K562 (cell line): ENCODE results near the gene MFNG. TPM values are rescaled to one million over a fixed set of nuclear protein-coding genes. Genes with fewer than 3 reads are reported as not detected.

ENCODE experiments used
- ATAC-seq: fragments of 200-7000 bp; cut with Tn5 transposase; 3 replicates; pipeline ENCODE4 v1.9.1; 2020; ENCODE audit warnings: moderate library complexity
- BruUV-seq: library from RNA; stranded (reverse); fragments of 400-500 nt; replicated peaks from 2 replicates; lab custom pipeline; 2021; lab: Mats Ljungman, UMichigan
- CTCF ChIA-PET: fragments of 300-600 bp; formaldehyde crosslinking; extraction: SDS; loops from one replicate; lab custom pipeline; 2021; ENCODE audit warnings: low intra/inter-chr PET ratio; lab: Yijun Ruan, JAX
- POLR2A ChIA-PET: fragments of 300-600, 350-650 bp; sonication (Branson Sonifier 250); formaldehyde crosslinking; extraction: SDS; loops from one replicate; lab custom pipeline; 2021; ENCODE audit warnings: antibody characterized with exemption, inconsistent platforms; lab: Yijun Ruan, JAX
- DNase-seq, 4 experiments: peaks; one replicate each; pipeline versions ENCODE4 v3.0.0 to v3.0.0-alpha.2; 2011 to 2018; ENCODE audit warnings: low spot score in 3 of 4, mixed read lengths in 3 of 4; ENCODE audit errors: extremely low read depth in 1 of 4
- FAIRE-seq: peaks from 2 replicates; lab custom pipeline; 2011; peaks lifted over from hg19 to GRCh38; lab: Jason Lieb, UNC
- H2AFZ ChIP-seq: 2 replicates; pipeline ENCODE4 v1.6.0; 2011; ENCODE audit warnings: low read depth, low read length, control low read depth, inconsistent platforms
- H3K27ac ChIP-seq: fragments of 200-600 bp; 3 replicates; pipeline ENCODE4 v1.8.0; 2011; ENCODE audit warnings: low read depth, mild to moderate bottlenecking, control low read depth, inconsistent platforms, low read length, moderate library complexity, mixed read lengths; ENCODE audit errors: extremely low read depth
- H3K27me3 ChIP-seq, 2 experiments: fragments of 300-600 bp in 1 of 2; 2 replicates in 1 of 2; 3 replicates in 1 of 2; pipeline versions ENCODE4 v1.6.0 to v1.8.0; 2011; ENCODE audit warnings: inconsistent platforms in 2 of 2, low read length in 2 of 2, mild to moderate bottlenecking in 1 of 2, mixed read lengths in 1 of 2, moderate library complexity in 1 of 2; ENCODE audit not compliant: control insufficient read depth in 2 of 2, insufficient read depth in 2 of 2
- H3K36me3 ChIP-seq: fragments of 300-600 bp; 3 replicates; pipeline ENCODE4 v1.8.0; 2011; ENCODE audit warnings: mild to moderate bottlenecking, low read length, inconsistent platforms; ENCODE audit not compliant: control insufficient read depth, insufficient read depth
- H3K4me1 ChIP-seq, 2 experiments: fragments of 200-600 bp in 1 of 2; replicated peaks in 1 of 2; 2 replicates in 1 of 2; 3 replicates in 1 of 2; pipeline versions ENCODE4 v1.5.1 to v1.8.0; 2011; ENCODE audit warnings: inconsistent platforms in 2 of 2, low read length in 2 of 2, mild to moderate bottlenecking in 1 of 2, mixed read lengths in 1 of 2, moderate library complexity in 1 of 2; ENCODE audit not compliant: control insufficient read depth in 2 of 2, insufficient read depth in 2 of 2
- H3K4me2 ChIP-seq: 2 replicates; pipeline ENCODE4 v1.6.1; 2011; ENCODE audit warnings: low read length, control low read depth, inconsistent platforms, mixed read lengths; ENCODE audit not compliant: insufficient read depth
- H3K4me3 ChIP-seq: fragments of 200-600 bp; sonication (generic), shearing (Covaris generic); 2 replicates; pipeline ENCODE4 v1.5.1; 2016; ENCODE audit warnings: control low read depth, inconsistent platforms
- H3K79me2 ChIP-seq: fragments of 200-600 bp; 3 replicates; pipeline ENCODE4 v1.8.0; 2011; ENCODE audit warnings: low read length, inconsistent platforms; ENCODE audit not compliant: control insufficient read depth, insufficient read depth
- H3K9ac ChIP-seq, 2 experiments: 2 replicates each; pipeline versions ENCODE4 v1.6.0 to v1.6.1; 2011; ENCODE audit warnings: low read depth in 2 of 2, low read length in 2 of 2, control low read depth in 1 of 2, inconsistent platforms in 1 of 2, mild to moderate bottlenecking in 1 of 2, mixed read lengths in 1 of 2; ENCODE audit not compliant: insufficient read depth in 1 of 2
- H3K9me1 ChIP-seq: one replicate; pipeline ENCODE4 v1.6.0; 2011; ENCODE audit warnings: inconsistent platforms, mild to moderate bottlenecking, low read length, moderate library complexity; ENCODE audit not compliant: control insufficient read depth, insufficient read depth
- H3K9me3 ChIP-seq: replicated peaks from 2 replicates; pipeline ENCODE4 v1.5.1; 2011; ENCODE audit warnings: low read depth, low read length, inconsistent platforms; ENCODE audit not compliant: control insufficient read depth, insufficient read depth
- H4K20me1 ChIP-seq: replicated peaks from 2 replicates; pipeline ENCODE4 v1.6.1; 2011; ENCODE audit warnings: low read length, inconsistent platforms, mixed read lengths; ENCODE audit not compliant: control insufficient read depth, insufficient read depth
- BRF1 ChIP-seq: IDR thresholded peaks from 3 replicates; pipeline ENCODE4 v1.6.1; 2011; ENCODE audit warnings: borderline replicate concordance, mild to moderate bottlenecking; ENCODE audit not compliant: insufficient read length; ENCODE audit errors: extremely low read depth
- BRF2 ChIP-seq: IDR thresholded peaks from 3 replicates; pipeline ENCODE4 v1.6.1; 2011; ENCODE audit warnings: borderline replicate concordance, mild to moderate bottlenecking; ENCODE audit not compliant: insufficient read length, insufficient read depth
- CTCF ChIP-seq, 3 experiments: IDR thresholded peaks in 2 of 3; conservative IDR thresholded peaks in 1 of 3; 2 replicates each; pipeline ENCODE4 v1.5.1; 2011 to 2012; ENCODE audit warnings: low read length in 3 of 3, mild to moderate bottlenecking in 3 of 3, control low read depth in 2 of 3, improper control_type of control experiment in 1 of 3, inconsistent platforms in 1 of 3, low read depth in 1 of 3, mixed read lengths in 1 of 3, moderate library complexity in 1 of 3; ENCODE audit not compliant: insufficient read depth in 2 of 3
- E2F4 ChIP-seq: sonication (generic); formaldehyde crosslinking; IDR thresholded peaks from 2 replicates; pipeline ENCODE4 v1.8.0; 2022; ENCODE audit warnings: mild to moderate bottlenecking, low read depth, missing genetic modification reagents
- NFRKB ChIP-seq: fragments of 450-650 bp; IDR thresholded peaks from 2 replicates; pipeline ENCODE4 v1.6.1; 2016; ENCODE audit warnings: low read depth
- NR2F6 ChIP-seq: fragments of 450-650 bp; formaldehyde crosslinking; IDR thresholded peaks from 2 replicates; pipeline ENCODE4 v1.4.0; 2020; ENCODE audit warnings: mild to moderate bottlenecking
- RB1 ChIP-seq: fragments of 450-650 bp; IDR thresholded peaks from 2 replicates; pipeline ENCODE4 v1.6.1; 2017; ENCODE audit warnings: low read depth, mild to moderate bottlenecking
- TBP ChIP-seq: optimal IDR thresholded peaks from 2 replicates; pipeline ENCODE3; 2011; ENCODE audit warnings: low read depth, low read length, improper control_type of control experiment
- ZNF197 ChIP-seq: fragments of 200-800 bp; sonication (Bioruptor generic); IDR thresholded peaks from 2 replicates; pipeline ENCODE4 v1.6.1; 2016; ENCODE audit warnings: low read depth, missing genetic modification characterization, missing compliant biosample characterization
- ZNF830 ChIP-seq: fragments of 250-450 bp; sonication (Bioruptor Pico); IDR thresholded peaks from 2 replicates; pipeline ENCODE4 v1.5.0; 2021; ENCODE audit warnings: mild to moderate bottlenecking
- ZZZ3 ChIP-seq: fragments of 450-650 bp; IDR thresholded peaks from 2 replicates; pipeline ENCODE4 v1.6.1; 2016; ENCODE audit warnings: antibody characterized with exemption, mild to moderate bottlenecking, moderate library complexity
- WGBS: fragments of 100-300 bp; shearing (Covaris generic); methylation state at CpG from one replicate; pipeline ENCODE4 v1.1.6; 2016; ENCODE audit warnings: low coverage, mixed read lengths; ENCODE audit not compliant: insufficient coverage; ENCODE audit errors: missing lambda C conversion rate; 5-methylcytosine and 5-hydroxymethylcytosine counted together
- in situ Hi-C: fragments of 300-500 bp; cut with MboI; formaldehyde crosslinking; loops from 4 replicates; pipeline ENCODE4 v1.15.0; 2018; ENCODE audit warnings: inconsistent platforms, mixed read lengths
- intact Hi-C: fragments of 100-400 bp; cut with micrococcal nuclease; formaldehyde crosslinking; loops from 2 replicates; pipeline ENCODE4 v1.14.2; 2022
- polyA plus RNA-seq, 8 experiments: library from polyadenylated mRNA; depleted of rRNA in 4 of 8; stranded (reverse) in 5 of 8; unstranded in 3 of 8; fragments of >200 nt; fragmentation: Nextera tagmentation in 2 of 8; fragmentation: Illumina TruSeq in 1 of 8; extraction: Ambion mirVana in 2 of 8; extraction: Trizol in 1 of 8; gene quantifications; 2 replicates each; pipeline versions ENCODE4 v1.2.1 to v1.2.3, GENCODE V29; 2011 to 2014; ENCODE audit warnings: inconsistent platforms in 1 of 8, missing spikeins in 1 of 8
- total RNA-seq, 7 experiments: library from RNA; depleted of rRNA in 6 of 7; stranded (reverse); fragments of >200 nt in 6 of 7; fragmentation: Illumina TruSeq in 2 of 7; extraction: Trizol in 2 of 7; gene quantifications; 2 replicates each; pipeline versions ENCODE4 v1.2.1 to v1.2.3, GENCODE V29; 2011 to 2021; ENCODE audit warnings: low replicate concordance in 1 of 7

MFNG gene
- total and polyA plus RNA-seq, 9 of the 15 experiments (the other 6 are each of a cell fraction or from before 2014, with no cell fraction given) = 0.13 to 0.73 (median 0.38) TPM; not detected in 4

- no peak for TF ChIP-seq ZNF197 (CRISPR knock-in tag)
- no peak for TF ChIP-seq RB1
- no peak for TF ChIP-seq ZZZ3
- no peak for TF ChIP-seq NFRKB
- no peak for TF ChIP-seq TBP
- TF ChIP-seq ZNF830 = no peak
Measured at GRCh38 chr22:37481347-37481907, 4.8 kb downstream of the MFNG start (continued).

GRCh38 chr22:37480387-37481346 is 5.5 kb downstream of the MFNG start:
- in situ Hi-C loops = no loop called here
- FAIRE-seq (no peak), ATAC-seq (no peak), DNase-seq (no peak)
- H3K79me2 ChIP-seq = no peaks in the 10 kb centered on the region
- no peak overlapping the region for H3K9ac ChIP-seq
- 6% methylated on average over 12 of the region's 17 CpGs for WGBS
- no TSS peak for BruUV-seq
- CTCF ChIA-PET = no interaction called here
- no peaks in the 10 kb centered on the region for H3K9me1 ChIP-seq
- H3K4me1 ChIP-seq = peaks cover 0 to 19% of the 10 kb centered on the region in 2 experiments; a peak in 2 of 5 replicates
- POLR2A ChIA-PET = interaction anchor here (0.7 to 1.3 kb wide), 2 partner anchors 16 to 318 kb away, joined by 3 read pairs; no protein-coding TSS in a partner anchor
- intact Hi-C loops = no loop called here
- no peak overlapping the region for H3K27ac ChIP-seq
- H2AFZ ChIP-seq = no peak overlapping the region
- H3K27me3 ChIP-seq = peaks cover 0 to 56% of the 10 kb centered on the region in 2 experiments; a peak in 3 of 5 replicates
- H4K20me1 ChIP-seq = 0 out of 2 replicates have a peak, but pooled peaks cover 5% of the 10 kb centered on the region
- H3K9me3 ChIP-seq = no peaks in the 10 kb centered on the region
- no peak overlapping the region for H3K4me2 ChIP-seq
- H3K36me3 ChIP-seq = no peaks in the 10 kb centered on the region
- H3K4me3 ChIP-seq = no peak overlapping the region
- TF ChIP-seq CTCF (IDR thresholded peaks at IDR 0.05 in 2 of 3, conservative IDR thresholded peaks at IDR 0.05 in 1 of 3; ENCODE audit: insufficient read depth in 2 of 3, low read depth in 1 of 3, low read length in 3 of 3) (no peak), E2F4 (CRISPR knock-in tag) (no peak), NR2F6 (no peak), ZZZ3 (no peak), BRF1 (no peak), BRF2 (no peak)
